ENCODE results near the gene SERPINB10.

The SERPINB10 gene, protein sequence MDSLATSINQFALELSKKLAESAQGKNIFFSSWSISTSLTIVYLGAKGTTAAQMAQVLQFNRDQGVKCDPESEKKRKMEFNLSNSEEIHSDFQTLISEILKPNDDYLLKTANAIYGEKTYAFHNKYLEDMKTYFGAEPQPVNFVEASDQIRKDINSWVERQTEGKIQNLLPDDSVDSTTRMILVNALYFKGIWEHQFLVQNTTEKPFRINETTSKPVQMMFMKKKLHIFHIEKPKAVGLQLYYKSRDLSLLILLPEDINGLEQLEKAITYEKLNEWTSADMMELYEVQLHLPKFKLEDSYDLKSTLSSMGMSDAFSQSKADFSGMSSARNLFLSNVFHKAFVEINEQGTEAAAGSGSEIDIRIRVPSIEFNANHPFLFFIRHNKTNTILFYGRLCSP

DNA sequence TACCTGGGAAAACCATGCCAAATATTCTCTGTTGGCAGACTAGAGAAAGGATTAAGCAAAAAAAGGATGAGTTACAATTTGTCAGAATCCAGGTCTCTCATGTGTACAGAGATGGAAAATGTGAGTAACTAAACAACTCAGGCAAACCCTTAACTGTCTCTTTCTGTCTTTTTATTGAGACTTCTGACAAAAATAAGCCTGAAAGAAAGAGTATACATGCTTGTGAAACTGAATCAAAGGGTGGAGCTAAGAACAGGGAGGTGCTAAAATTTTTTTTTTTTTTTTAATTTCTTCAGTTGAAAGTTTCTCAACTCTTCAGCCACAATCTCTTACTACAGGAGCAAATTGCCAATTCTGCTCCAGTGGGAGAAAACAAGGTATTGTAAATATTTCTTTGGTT is at the start of gene SERPINB10:
Gene SERPINB10 (plus strand): TSS at position 295 of the 400 bp plus-strand sequence. CDS start 7,553 bp downstream, outside the sequence.
- DNase-seq (ENCODE audit: low spot score): no peak

DNA sequence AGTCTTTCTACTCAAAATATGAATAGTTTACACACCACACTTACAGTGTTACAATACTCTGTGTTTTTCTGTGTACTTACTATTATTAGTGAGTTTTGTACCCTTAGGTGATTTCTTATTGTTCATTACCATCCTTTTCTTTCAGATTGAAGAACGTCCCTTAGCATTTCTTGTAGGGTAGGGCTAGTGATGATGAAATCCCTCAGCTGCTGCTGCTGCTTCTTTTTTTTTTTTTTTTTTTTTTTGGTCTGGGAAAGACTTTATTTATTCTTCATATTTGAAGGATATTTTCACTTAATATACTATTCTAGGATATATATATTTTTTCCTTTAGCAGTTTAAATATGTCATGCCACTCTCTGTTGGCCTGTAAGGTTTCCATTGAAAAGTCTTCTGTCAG is 49.3 kb upstream of the SERPINB10 start:
- no peak for DNase-seq (ENCODE audit: low spot score)

DNA sequence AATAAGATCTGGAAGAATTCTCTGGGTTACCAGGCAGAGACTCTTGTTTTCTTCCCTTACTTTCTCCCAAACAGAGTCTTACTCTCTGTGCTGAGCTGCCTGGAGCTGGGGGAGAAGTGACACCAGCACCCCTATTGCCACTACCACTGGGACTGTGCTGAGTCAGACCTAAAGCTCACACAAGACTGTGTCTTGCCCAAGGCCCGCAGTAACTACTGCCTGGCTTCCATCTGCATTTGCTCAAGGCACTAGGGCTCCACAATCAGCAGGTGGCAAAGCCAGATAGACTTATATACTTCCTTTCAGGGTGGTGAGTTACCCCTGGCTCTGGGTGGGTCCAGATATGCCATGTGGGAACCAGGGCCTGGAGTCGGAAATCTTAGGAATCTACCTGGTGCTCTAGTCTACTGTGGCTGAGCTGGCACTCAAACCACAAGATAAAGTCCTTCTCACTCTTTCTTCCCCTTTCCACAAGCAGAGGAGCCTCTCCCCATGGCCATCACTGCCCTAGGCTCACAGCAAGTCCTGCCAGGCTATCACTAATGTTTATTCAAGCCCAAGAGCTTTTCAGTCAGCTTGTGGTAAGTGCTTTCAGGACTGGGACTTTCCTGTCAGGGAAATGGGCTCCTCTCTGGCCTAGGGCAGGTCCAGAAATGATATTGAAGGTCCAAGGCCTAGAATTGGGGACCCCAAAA is 47.8 kb upstream of the SERPINB10 start:
- DNase-seq (ENCODE audit: low spot score): no peak

DNA sequence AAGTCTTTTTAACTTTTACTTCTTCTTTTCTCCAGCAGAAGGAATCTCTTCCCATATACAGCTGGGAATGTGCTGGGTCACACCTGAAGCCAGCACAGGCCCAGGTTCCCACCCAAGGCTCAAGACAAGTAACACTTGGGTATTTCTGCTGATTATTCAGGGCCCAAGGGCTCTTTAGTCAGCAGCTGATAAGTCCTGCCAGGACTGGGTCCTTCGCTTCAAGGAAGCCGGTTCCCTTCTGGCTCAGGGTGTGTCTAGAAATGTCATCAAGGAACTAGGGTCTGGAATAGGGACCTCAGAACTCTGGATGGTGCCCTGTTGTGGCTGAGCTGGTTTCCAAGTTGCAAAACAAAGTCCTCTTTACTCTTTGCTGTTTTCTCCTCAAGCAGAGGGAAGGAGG is 47.2 kb upstream of the SERPINB10 start:
- no peak for DNase-seq (ENCODE audit: low spot score)

DNA sequence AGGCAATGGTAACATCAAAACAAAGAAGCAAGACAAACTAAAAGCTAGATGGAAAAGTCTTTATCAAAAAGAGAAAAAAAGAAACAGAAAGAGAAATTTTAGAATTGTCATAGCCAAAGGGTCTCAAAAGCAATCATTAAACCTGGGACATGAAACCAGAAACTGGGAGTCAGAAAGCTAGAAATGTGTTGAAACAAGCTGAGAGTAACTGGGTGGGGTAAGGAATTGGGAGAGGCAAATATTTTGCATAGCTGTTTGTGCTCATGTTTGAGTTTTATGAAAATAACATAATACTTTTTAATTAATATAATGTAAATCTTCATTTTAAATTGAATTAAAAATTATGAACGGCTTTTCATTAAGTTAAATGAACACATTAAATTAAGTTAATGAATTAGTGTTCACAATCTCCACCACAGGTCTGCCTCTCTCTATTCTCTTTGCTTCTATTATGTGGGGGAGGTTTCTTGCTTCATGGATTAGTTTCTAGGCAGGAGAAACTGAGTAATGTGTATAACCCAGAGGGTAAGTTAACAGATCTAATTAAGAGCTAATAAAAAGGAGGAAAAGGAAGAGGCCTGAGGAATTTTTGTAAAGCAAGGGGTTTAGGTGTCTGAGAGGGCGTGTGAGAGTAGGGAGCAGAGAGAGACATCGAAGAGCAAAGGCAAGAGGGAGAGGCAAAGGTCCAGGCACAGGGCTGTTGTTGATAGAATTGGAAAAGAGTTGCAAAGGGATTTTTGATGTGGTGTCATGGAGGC is 40.2 kb upstream of the SERPINB10 start:
- DNase-seq (ENCODE audit: low spot score): no peak

DNA sequence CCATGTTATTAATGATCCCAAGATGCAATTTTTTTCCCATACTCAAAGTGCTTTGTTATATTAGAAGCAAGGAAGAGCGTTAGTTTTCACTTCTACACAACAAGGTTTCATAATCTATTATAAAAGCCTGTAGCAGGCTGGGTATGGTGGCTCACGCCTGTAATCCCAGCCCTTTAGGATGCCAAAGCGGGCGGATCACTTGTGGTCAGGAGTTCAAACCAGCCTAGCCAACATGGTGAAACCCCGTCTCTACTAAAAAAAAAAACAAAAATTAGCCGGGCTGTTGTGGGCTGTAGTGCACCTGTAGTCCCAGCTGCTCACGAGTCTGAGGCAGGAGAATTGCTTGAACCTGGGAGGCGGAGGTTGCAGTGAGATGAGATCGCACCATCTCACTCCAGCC is 39.2 kb upstream of the SERPINB10 start:
- no peak for DNase-seq (ENCODE audit: low spot score)

DNA sequence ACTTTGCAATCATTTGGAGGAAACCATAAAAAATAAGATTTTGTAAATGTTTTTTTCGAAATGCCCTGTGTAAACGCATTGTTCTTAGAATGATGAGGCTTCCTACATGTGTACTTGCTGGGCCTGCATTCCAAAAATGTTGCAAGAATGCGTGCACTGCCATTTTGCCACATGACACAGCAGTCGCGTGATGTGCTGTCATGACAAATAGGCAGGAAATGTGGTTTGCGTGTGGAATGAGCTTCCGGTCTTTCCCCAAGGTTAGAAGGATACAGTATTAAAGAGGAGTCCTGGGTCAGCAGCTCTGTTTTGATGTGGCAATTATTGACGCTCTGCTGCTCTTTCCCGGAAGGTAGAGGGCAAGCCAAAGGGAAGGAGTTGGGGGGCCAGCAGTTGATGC is 38.4 kb upstream of the SERPINB10 start:
- no peak for DNase-seq (ENCODE audit: low spot score)

DNA sequence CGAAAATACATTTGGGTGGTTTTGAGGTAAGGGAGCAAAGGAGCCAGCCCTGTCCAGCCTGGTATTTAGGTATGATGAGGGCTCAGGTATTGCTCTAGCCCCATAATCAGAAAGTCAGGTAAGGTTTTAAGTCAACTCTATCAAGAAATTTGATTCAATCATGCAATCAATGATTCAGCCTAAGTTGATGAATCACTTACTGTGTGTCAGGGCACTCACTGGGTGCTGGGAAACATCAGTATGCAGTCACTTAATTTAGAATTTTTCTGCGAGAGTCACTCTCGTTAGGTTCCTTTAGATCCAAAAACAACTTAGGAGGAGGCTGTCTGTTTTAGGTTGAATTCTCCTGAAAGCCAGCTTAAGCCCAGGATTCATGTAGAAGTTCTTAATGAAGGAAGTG is 37.9 kb upstream of the SERPINB10 start:
- no peak for DNase-seq (ENCODE audit: low spot score)

DNA sequence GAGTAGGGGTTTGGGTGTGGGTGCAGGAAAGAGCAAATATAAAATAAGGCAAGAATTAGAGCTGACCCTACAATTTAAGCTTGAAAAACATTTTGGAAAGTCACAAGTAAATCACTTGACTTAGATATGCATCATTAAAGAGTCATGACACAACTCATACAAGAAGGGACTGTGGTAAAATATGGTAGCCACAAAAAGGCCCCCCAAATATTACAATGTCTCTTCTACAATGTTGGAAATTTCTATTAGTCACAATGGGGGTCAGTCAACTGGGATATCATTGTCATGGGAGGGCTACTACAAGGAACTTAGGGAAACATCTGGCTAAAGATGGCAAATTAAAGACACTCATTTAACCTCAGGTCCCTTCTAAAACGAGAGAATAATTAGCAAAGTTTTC is 35.9 kb upstream of the SERPINB10 start:
- no peak for DNase-seq (ENCODE audit: low spot score)

DNA sequence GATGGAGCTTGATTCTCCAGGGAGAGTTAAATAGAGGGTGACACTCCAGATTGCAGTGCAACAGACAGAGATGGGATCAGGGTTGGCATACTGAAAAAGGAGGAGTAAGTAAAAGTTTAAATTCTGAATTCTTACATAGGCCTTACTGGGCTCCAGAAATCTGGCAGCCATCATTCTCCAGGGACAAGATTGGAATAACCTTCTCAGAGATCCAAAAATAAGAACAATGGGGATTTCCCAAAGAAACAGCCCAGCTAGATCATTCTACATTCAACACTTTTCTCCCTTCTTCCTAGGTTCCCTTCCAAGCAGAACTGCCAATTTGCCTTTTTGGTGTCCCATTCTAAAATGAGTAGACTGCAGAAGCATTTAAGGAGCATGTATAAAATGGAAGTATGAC is 35.2 kb upstream of the SERPINB10 start:
- no peak for DNase-seq (ENCODE audit: low spot score)

DNA sequence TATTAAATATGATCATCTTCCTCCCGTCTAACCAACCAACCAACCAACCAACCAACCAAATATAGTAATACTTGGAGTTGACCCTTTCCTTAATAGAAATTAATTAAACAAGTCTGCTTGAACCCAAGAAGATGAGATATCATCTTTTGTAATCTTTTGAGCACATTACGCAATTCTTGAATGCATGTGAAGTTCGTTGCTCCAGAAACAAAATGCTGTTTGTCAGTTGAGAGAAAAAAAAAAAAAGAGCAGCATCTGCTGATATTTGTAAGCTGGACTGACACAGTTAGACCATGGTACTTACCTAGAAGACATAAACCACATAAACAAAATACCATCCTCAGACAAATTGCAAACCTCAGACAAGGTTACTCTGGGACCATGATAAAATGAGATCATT is 29.4 kb upstream of the SERPINB10 start:
- no peak for DNase-seq (ENCODE audit: low spot score)

DNA sequence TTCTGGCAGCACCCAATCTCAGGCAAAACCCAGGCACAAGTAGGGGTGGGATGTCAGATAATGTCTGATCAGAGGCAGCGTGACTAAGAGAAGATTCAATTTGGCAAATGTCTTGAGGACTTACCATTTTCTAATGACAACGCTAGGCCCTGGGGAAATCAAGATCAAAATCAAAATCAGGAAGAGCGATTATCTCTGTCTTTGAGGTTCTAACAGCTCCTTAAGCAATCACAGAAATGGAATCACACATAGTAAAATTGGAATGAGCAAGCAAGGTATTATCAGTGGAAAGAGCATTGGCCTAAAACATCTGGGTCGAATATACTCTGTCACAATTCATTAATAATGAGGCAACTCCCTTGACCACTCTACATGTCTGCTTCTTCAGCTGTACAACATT is 28.8 kb upstream of the SERPINB10 start:
- DNase-seq (ENCODE audit: low spot score): no peak

DNA sequence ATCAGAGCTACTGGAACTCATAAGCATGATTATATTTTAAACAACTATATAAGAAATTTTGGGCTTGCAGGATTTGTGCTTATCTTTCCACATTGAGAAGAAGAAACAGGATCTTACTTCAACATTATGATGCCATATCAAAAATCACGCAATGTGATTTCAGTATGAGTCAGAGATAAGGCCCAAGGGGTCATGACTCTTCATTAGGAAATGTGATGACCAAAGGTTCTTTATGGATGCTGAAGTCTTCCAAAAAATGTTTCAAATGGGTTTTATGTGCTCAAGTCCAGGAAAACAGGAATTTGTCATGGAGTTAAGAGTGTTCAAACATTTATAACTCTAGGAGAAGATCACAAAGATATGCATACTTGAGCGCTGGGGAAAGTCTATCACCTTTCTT is 28.0 kb upstream of the SERPINB10 start:
- DNase-seq (ENCODE audit: low spot score): no peak

DNA sequence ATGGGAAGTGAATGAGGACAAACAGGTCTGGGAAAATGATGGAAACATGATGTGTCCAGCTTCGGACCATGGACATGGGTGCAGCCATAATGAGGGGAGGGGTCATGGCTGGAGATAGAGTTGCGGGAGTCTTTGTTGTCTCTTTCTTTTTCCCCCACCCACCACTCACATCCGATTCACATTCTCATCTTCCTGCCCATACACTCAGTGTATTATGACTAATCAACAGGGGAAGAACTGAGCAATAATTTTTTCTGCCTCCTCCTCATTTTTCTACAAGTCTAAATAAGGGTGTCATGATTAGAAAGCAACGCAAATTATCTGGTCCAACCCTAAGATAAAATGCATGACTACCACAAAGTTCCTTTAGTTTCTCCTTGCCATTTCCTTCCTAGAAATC is 25.9 kb upstream of the SERPINB10 start:
- DNase-seq (ENCODE audit: low spot score): no peak

DNA sequence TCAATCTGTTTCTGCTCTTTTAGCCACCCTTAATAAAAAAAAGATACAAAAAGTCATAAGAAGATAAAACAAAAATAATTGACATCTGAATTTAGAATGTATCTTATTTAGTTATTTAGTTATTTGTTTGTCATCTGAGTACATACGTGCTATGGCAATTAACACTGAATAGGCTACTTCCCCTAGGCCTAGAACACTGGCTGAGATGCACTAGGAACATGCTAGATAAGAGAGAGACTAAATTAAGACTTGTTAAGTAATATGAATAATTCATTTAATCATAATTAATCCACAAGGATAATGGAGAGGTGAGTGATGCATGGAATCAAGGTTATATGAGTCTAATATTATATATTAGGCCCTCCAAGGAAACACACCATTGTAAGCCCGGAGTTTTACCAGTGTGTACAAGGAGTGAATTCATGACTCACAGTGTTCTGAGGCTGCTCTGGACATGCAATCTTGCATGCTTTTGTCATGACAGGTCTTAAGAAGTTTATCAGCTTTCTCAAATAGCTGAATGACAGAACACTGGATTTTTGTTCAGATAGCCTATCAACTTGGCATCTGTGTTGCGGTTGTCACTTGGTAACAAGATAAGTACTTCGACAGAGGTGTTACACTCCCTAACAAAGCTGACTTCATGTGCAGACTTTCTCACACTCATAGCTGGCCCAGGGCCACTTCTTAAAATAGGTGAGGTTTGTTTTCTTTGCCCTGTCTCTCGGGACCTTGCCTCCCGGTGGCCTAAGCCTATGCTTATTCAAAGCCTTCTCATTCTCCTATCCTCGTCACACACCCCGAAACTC is 25.2 kb upstream of the SERPINB10 start:
- no peak for DNase-seq (ENCODE audit: low spot score)

DNA sequence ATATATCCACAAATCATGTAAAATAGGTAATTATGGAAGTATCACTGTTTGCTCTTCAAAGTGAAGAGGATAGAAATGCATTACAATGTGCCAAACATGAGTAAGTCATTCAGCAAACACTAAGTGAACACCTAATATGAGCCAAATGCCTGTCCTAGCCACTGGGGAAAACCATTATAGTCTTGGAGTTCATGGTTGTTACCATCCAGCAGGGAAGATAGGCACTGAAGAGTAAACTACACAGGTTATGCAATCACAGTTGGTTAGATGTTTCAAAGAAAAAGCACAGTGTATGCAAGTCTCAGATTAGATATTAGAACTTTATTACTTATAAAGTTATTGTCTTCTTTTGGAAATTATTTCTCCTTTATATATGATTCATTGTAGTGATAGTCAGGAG is 24.1 kb upstream of the SERPINB10 start:
- DNase-seq (ENCODE audit: low spot score): no peak

DNA sequence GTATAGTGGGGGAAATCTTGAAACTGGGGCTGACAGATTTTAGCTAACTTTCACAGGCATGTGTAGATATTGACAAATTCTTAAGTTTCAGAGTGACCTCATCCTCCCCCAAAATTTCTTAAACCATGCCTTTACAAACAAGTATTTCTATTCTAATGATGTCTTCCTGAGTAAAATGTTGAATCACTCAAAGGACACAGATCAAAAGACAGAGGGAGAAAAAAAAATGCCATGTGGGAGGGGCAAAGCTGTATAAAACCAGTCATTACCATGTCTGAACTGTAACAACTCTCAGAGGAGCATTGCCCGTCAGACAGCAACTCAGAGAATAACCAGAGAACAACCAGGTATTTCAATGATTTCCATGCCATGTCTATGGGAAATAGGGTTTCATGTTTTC is 20.3 kb upstream of the SERPINB10 start, which contains the start of gene SERPINB2:
Gene SERPINB2 (plus strand): TSS at position 282 of the 400 bp plus-strand sequence. CDS start 3,740 bp downstream, outside the sequence.
- DNase-seq (ENCODE audit: low spot score): no peak

DNA sequence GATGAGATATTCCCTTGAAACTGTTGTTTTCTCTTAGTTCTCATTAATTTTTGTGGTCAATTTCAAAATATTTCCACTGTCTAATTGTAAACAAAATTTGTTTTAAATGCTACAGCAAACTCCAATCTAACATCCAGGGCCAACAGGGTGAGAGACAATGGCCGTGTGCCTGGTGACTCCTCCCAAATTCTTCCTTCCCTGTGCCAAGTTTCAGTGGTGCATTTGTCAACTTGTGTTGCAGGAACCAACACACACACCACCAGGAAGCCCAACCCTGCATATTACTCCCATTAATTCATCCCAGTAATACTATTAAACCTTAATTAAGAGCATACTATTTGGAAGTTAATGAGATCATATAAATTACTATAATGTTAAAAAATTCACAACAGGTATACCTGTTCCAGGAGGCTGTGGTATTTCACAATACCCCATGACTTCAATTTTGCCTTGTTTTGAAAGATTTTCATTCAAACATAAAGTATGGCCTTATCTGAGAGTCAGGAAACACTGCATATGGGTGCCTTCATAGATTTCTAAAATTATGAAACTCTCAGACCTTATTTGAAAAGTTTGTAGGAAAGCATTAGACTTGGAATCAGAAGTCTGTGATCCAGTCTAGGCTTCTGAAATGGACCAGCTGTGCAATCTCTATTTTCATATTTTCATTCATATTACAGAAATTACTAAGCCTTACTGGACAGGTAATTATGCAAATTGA is 19.1 kb upstream of the SERPINB10 start:
- DNase-seq (ENCODE audit: low spot score): no peak

DNA sequence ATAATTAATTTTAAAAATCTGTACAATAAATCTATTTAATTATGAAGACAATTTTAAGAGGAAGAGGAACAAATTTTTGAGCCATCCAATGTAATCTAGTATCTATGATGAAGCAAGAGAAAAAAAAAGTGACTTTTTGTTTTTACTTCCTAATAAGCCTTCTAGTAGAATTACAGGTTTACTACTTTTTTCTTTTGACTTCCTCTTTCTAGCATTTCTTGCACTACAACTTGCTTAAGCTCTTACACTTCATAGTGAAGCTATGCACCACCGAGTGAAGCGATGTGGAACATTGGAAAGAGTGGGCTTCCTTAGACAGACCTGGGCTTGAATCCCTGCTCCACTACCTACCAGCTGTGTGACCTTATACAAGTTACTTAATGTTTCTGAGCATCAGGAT is 18.1 kb upstream of the SERPINB10 start:
- no peak for DNase-seq (ENCODE audit: low spot score)

DNA sequence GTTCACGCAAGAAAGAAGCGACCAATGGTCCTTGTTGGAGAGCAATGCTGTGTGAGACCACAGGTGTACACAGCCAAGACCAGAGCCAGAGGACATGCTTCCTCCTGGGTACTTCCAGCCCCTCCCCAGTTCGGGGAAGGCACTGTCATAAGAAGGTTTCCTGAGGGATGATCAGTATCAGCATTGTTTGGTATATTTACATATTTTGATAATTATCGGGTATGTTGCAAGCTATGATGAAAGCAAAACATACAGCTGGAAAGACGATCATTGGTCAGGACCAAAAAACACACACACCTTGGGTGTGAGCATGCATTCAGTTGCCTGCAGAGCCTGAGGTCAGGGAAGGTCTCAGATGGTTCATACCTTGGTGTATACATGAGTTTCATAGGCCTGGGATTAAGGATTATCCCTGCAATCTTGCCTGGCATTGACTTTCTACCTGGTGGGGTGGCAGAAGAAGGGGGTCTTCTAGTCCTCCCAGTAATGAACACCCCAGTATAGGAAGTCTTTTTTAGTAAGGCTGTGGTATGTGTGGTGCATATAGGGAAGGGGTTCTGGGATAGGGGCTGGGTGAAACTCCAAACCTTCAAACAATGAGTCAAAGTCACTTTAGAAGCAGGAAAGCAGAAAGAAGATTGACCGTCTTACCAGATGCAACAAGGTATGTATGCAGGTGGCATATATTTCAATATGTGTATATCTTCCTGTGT is 17.4 kb upstream of the SERPINB10 start:
- no peak for DNase-seq (ENCODE audit: low spot score)

DNA sequence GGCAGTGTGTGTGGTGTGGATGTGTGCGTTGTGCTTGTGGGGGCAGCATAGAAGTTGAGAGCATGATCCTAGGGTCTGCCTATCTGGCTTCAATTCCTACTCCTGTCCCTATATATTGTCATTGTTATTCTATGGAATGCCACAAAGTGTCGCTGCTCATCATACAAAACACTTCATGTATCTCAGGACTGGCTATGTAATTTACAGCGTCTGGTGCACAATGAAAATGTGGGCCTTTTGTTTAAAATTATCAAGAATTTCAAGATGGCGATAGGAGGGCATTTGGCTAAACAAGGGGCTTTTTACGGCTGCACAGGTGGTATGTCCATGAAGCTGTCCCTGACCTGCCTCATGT is 16.8 kb upstream of the SERPINB10 start:
- DNase-seq (ENCODE audit: low spot score): no peak

All from putamen (tissue), 1 donor.